Measurements from ENCODE around the gene OR2T35.

GRCh38 chr1:248610301-248610700 is 34.8 kb downstream of the OR2T35 start:
- TF ChIP-seq CTCF (IDR thresholded peaks at IDR 0.05), result no peak
- no peak for TF ChIP-seq ZFX (IDR thresholded peaks at IDR 0.05; ENCODE audit: borderline replicate concordance)
